ENCODE data around the gene WWC2.
"Not testable (repeated sequence)": the region's sequence is repeated elsewhere in the genome, so short reads cannot be mapped to it uniquely, and the experiment has no call there.

WWC2 gene

DNA sequence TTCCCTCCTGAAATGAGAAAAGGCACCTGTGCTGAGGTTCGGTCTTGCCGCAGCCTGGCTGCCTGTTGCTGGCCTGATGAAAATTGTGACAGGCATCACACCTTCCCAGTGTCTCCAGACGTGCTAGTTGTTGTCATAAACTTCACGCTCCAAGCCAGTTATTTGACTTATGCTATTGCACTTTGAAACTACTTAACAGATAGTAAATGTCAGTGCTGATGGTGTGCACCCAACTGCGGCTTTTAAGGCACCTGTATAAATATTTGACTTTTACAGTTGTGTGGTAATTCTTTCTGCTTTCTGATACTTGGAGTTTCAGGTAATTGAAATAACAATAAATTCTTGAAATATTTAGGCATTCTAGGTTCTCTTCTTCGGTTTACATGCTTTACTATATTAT is 1.8 kb downstream of the WWC2 start:
- no peak for DNase-seq (ENCODE audit: low read depth, low spot score)

- no peak for DNase-seq (ENCODE audit: low read depth, low spot score)
Measured at GRCh38 chr4:183101956-183102480, 3.0 kb downstream of the WWC2 start.

- no peak for DNase-seq (ENCODE audit: low read depth, low spot score)
Measured at GRCh38 chr4:183105092-183105491, 6.0 kb downstream of the WWC2 start.

- no peak for DNase-seq (ENCODE audit: low read depth, low spot score)
Measured at GRCh38 chr4:183106839-183107238, 7.8 kb downstream of the WWC2 start.

DNA sequence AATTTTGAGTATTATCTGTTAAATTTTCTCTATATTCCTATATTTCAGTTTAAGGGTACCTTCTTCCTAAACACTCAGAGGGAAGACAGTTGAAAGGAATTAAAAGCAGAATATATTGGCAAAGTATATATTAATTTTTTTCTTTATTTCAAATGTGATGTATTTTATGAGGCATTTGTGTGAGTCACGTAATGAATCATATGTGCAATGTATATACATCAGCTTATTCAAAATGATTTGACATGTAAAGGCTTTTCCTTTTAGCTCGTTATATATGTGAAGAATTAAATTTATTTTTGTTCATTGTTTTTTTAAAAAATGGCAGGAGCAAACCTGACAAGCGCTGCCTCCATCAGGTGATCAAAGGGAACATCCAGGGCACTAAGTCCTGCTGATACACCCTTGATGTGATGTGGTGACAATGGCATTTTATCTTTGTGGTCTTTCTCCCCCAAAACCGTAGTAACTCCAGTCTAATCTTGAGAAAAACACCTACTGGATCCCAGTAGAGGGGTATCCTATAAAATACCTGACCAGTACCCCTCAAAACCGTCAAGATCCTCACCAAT is 8.9 kb downstream of the WWC2 start:
- DNase-seq (ENCODE audit: low read depth, low spot score): no peak

- no peak for DNase-seq (ENCODE audit: low read depth, low spot score)
Measured at GRCh38 chr4:183110244-183110643, 11.2 kb downstream of the WWC2 start.

GRCh38 chr4:183111452-183111885 is 12.4 kb downstream of the WWC2 start:
- no peak for DNase-seq (ENCODE audit: low read depth, low spot score)

- no peak for DNase-seq (ENCODE audit: low read depth, low spot score)
Measured at GRCh38 chr4:183118141-183118540, 19.1 kb downstream of the WWC2 start.

GRCh38 chr4:183118585-183118984 is 19.5 kb downstream of the WWC2 start:
- DNase-seq (ENCODE audit: low read depth, low spot score): peak; percentile 58

- not testable (repeated sequence) for DNase-seq (ENCODE audit: low read depth, low spot score)
Measured at GRCh38 chr4:183121660-183122059, 22.6 kb downstream of the WWC2 start.

DNA sequence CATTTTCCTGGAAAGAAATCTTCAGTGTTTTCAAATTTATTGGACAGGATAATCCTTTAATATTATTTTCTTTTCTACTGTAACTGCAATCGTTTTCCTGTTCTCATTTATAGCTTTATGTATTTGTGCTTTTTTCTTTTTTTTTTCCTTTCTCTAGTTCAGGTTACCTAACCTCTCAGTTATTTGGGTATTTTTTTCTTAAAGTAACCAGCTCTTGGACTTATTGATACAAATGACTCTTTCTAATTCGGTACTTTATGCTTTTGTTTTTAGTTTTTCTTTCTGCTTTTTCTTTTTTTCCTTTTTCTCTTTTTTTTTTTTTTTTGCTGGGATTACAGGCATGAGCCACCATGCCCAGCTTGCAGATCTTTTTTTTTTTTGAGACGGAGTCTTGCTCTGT is 25.2 kb downstream of the WWC2 start:
- no peak for DNase-seq (ENCODE audit: low read depth, low spot score)

DNA sequence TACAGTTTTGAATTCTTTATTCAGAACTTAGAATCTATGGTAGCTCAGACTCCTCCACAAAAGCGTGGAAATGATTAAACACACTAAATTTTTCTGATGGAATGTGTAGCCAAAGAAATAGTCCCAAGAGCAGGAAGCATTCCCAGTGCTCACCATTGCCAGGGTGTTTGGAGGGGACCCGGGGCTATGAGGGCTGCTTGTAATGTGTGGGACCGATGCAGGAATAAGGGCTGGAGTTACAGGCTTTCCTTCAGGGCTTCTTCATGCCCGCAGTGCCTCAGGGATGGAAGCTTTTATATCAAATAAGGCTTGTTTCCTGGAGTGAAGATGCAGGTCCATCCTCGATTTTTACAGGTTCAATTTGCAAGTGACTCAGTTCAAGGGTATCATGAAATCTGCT is 25.8 kb downstream of the WWC2 start:
- no peak for DNase-seq (ENCODE audit: low read depth, low spot score)

GRCh38 chr4:183129125-183129524 is 30.1 kb downstream of the WWC2 start:
- DNase-seq (ENCODE audit: low read depth, low spot score): no peak

GRCh38 chr4:183129675-183130074 is 30.6 kb downstream of the WWC2 start:
- DNase-seq (ENCODE audit: low read depth, low spot score): no peak

DNA sequence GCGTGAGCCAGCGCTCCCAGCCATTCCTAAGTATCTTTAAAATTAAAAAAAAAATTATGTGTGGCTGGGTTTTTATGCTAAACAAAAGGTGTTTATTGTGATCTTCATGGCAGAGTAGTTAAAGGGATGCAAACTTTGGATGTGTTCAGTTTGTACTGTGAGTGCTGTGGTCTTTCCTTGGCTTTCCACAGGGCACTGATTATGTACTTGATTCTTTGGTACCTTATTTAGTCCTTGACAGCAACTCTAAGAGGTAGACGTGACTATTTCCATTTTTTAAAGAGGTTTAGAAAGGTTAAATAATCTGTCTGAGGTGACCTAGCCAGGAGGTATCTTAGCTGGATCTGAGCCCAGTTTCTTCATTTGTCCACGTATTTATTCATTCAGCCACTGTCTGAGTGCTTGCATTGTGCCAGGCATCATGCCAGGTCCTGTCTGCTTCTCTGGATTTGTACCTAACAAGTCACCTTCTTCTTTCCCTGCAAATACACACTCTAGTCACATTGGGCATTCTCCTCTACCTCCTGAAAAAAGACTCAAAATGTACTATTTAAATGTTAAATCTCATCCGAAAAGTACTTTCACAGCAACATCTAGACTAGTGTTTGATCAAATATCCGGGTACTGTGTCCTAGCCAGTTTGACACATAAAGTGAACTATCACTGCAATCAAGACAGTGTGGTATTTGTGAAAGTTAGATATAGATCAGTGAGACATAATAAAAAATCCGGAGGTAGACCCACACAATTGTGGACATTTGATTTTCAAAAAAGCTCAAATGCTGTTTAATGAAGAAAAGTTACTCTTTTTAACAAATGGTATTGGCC is 31.5 kb downstream of the WWC2 start:
- no peak for DNase-seq (ENCODE audit: low read depth, low spot score)

GRCh38 chr4:183132081-183132480 is 33.0 kb downstream of the WWC2 start:
- no peak for DNase-seq (ENCODE audit: low read depth, low spot score)

- DNase-seq (ENCODE audit: low read depth, low spot score): no peak
Measured at GRCh38 chr4:183132865-183133264, 33.8 kb downstream of the WWC2 start.

DNA sequence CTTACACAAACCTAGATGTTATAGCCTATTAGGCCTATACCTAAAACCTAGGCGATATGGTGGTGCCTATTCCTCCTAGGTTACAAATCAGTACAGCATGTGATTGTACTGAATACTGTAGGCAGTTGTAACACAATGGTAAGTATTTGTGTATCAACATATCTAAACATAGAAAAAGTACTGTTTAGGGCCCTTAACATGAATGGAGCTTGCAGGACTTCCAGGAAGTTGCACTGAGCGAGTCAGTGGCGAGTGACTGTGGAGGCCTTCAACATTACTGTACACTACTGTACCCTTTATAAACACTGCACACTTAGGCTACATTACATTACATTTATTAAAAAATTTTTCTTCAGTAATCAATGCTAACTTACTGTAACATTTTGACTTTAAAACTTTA is 37.8 kb downstream of the WWC2 start:
- no peak for DNase-seq (ENCODE audit: low read depth, low spot score)

DNA sequence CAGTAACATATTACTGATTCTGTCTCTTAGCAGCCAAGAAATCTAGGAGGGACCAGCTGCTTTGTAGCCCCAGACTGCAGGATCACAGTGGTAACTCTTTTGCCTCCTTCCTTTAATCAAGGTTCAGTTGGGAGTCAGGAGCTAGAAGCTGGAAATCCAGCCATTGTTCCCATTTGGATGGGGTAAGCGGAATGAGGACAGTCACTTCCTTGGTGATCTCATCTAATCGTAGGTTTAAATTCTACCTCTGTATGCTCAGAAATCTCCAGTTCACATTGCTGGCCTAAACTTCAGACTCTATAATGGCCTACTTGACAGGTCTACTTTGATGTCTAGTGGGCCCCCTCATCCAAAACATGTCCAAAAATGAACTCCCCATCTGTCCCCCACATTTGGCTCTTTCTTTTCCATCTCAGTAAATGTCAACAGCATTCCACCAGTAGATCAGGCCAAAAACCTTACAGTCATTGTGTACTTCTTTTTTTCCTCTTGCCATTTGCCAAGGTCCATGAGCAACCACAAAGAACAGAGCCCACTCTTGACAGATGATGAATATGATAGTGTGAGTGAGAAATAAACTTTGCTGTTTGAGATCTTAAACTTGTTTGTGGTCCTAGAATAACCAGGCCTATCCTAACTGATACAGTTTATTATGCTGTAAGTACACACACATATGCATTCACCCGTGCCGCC is 40.1 kb downstream of the WWC2 start:
- DNase-seq (ENCODE audit: low read depth, low spot score): no peak

GRCh38 chr4:183139972-183140570 is 41.0 kb downstream of the WWC2 start:
- no peak for DNase-seq (ENCODE audit: low read depth, low spot score)

- no peak for DNase-seq (ENCODE audit: low read depth, low spot score)
Measured at GRCh38 chr4:183140911-183141320, 41.9 kb downstream of the WWC2 start.

- no peak for DNase-seq (ENCODE audit: low read depth, low spot score)
Measured at GRCh38 chr4:183141997-183142396, 42.9 kb downstream of the WWC2 start.
